ENCODE measurements around the gene FRAT1.
A peak's percentile ranks its signal among the peaks of the same experiment; 100 is the strongest.

FRAT1 gene

DNA sequence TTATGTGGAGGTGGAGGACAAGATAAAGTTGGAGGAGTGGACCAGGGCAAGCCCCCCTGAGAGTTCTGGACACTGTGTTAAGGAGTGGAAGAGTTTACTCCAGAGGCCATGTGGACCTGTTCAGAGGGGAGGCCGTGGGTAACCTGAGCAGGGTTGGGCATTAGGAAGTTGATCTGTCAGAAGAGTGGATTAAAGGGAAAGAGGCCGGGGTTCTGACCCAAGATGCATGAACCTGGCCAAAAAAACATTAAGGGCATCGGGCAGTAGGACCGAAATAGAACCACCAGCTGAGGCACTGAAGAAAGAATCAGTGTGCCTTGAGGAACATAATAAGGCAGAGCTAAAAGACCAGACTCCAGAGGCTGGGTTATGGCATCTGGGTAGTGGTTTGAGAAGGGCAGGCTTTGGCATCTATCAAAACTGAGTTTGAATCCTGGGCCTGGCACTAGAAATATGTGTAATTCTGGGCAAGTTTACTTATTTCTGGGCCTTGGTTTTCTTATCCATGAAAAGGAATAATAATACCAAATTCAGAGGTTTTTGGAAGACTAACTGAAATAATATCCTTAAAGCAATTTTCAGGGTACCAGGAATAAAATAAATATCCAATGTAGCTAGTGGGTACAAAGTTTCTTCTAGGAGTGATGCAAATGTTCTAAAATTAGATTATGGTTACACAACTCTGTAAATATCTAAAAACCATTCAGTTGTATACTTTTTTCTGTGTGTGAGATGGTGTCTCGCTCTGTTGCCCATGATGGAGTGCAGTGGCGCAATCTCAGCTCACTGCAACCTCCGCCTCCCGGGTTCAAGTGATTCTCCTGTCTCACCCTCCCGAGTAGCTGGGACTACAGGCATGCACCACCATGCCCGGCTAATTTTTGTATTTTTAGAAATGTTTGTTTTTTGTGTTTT, 10.9 kb upstream of the FRAT1 start:
- DNase-seq, result no peak

DNA sequence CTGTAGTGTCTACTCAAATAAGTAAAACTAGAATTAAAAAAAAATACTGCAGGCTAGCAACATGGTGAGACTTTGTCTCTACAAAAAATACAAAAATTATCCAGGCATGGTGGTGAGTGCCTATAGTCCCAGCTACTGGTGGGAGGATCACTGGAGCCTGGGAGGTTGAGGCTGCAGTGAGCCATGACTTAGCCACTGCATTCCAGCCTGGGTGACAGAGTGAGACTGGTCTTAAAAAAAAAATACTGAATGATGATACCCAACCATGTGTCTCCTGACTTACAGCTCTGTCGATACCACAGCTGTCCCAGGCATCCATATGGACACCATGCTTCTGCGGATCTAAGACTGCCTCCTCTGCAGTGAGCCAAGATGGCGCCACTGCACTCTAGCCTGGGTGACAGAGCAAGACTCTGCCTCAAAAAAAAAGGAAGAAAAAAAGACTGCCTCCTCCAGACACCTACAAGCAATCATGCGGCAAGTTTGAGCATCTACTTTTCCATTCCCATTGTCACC, 7.9 kb upstream of the FRAT1 start:
- no peak for DNase-seq

DNA sequence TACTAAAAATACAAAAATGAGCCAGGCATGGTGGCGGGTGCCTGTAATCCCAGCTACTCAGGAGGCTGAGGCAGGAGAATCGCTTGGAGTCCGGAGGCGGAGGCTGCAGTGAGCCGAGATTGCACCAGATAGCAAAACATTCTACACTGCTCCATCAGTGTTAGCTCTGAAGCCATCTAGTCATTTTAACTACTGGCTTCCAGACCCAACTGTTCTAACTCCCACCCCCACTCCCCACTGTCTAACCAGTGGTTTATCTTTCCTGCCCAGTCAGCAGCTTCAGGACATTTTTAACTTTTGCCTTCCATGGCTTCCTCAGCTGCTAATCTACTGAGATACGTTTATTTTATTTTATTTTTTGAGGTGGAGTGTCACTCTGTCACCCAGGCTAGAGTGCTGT, 6.2 kb upstream of the FRAT1 start:
- no peak for DNase-seq

DNA sequence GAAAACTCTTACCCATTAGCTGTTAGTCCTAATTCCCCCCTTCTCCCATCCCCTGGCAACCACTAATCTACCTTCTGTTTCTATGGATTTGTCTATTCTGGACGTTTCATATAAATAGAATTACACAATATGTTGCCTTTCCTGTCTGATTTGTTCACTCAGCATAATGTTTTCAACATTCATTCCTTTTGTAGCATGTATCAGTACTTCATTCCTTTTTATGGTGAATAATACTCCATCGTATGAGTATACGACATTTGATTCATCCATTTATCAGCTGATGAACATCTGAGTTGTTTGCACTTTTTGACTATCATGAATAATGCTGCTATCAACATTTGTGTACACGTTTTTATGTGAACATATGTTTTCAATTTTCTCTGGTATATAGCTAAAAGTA, 4.4 kb upstream of the FRAT1 start:
- DNase-seq, result no peak

DNA sequence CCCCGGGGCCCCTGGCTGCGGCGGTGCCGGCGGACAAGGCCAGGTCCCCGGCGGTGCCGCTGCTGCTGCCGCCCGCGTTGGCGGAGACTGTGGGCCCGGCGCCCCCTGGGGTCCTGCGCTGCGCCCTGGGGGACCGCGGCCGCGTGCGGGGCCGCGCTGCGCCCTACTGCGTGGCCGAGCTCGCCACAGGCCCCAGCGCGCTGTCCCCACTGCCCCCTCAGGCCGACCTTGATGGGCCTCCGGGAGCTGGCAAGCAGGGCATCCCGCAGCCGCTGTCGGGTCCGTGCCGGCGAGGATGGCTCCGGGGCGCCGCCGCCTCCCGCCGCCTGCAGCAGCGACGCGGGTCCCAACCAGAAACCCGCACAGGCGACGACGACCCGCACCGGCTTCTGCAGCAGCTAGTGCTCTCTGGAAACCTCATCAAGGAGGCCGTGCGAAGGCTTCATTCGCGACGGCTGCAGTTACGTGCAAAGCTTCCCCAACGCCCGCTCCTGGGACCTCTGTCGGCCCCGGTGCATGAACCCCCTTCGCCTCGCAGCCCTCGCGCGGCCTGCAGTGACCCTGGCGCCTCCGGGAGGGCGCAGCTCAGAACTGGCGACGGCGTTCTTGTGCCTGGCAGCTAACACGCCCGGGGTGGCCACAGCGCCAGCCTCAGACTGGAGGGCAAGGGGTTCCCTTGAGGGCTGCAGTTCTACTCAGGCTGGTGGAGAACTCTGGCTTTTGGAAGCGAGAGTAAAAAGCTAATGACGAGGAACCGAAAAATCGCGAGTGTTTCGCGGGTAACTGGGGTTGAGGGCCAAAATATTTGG, 804 bp downstream of the FRAT1 start:
- DNase-seq, result peak in 41 of 51 donors; percentile 10 to 80 (median 41)

DNA sequence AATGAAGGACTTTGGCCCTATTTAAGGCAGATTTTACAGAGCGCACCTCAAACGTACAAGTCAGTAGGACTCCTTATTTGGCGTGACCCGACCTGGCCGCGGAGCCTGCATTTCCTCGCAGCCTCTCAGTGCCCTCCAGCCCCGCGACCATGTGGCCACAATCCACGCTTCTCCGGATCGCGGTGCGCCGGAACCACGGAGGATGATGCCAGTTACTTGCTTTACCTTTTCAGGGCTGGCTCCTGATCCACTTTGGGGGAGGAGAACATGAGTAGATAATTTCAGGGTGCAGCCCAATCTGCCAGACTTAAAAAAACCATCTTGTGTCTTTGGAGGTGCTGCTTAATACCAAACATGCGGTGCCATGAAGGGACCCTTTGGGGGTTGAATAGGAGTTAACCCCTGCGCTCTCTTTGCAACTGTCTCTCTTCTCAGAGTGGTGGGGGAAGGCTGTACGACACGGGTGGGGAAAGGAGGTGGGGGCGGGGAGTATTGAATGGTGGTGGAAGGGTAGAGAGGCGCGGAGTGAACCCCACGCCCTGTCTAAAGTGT, 1.5 kb downstream of the FRAT1 start:
- DNase-seq, result peak in 10 of 51 donors; percentile 4 to 55 (median 27)

DNA sequence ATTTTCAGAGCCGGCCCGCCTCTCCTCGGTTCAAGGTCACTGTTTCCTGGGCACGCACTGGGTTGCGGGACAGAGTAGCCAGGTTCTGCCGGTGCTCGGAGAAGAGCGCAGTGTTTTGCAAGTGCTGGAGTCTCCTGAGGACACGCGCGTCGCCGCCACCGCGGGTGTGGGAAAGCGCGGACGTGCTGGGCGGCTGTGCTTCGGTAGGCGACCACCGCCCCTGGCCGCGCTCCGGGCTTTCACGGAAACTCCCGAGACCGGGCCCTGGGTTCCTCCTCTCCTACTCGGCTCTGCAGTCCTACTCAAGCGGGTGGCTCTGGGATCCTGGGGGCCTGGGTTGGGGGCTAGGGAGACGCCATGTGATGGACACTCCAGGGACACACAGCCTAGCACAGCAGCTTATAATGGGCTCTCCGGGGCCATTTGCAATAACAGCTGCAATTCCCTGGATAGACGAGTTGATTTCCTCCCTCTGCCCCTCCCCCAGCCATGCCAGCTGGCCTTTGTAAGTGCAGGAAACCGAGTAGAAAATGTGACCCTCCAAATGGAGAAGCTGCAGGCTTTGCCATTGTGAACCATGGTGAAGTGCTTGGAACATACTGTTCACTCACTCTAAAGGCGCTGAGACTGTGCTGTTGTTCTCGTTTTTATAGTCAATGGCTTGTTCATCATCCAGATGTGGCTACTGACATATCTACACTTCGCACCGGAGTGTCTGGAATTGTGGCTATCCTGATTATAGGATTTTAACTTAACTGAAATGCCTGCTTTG, 2.1 kb downstream of the FRAT1 start:
- DNase-seq, result peak in 40 of 51 donors; percentile 8 to 87 (median 36)

DNA sequence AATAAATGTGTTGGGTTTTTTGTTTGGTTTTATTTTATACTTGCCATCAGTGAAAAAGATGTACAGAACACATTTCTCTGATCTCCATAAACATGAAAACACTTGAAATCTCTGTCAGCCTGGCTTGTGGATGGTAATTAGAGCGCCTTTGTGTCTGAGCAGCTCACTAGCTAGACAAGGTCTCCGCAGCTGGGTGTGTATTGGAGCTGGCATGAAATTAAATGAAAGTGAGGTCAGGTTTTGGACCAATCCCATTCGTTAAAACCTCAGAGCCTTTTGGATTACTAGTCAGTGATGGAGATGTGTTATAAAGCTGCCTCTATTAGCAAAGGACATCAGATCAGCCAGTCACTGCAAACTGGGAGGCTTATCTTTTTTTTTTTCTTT, 2.7 kb downstream of the FRAT1 start:
- peak in 18 of 51 donors; percentile 4 to 87 (median 20) for DNase-seq

DNA sequence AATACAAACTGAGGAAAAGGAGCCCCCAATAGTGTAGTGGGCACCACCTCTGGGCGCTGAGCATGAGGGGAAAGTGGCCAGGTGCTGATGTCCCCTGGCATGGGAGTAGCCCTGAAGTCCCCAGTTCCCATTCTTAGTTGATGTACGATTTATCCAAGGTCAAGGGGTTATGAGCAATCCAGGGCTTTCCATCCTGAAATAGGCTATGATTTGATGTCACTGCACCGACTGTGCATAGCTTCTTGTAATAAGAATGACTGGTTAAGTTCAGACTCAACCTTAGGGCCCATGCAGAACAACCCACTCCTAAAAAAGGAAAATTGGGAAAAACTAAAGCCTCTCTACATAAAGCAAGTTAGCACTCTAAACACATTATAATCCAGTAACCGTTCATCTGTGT, 4.4 kb downstream of the FRAT1 start:
- no peak for DNase-seq

DNA sequence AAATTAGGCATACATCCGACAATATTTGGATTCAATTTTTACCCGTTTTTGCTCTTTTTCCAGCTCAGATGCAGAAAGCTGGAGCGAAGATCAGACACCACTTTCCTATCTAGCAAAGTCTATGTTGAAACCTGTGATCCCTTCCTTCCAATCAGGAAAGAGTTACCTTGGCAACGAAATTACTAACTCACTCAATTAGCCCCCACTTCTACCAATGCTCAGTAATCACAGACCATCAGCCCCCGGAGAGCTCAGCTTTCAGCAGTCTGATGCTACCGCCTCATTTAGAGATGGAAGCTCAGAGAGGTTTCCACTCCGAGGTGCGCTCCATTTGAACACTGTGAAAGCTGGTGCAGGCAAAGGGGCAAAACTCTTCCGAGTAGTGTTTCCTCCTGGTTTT, 6.7 kb downstream of the FRAT1 start:
- peak in 6 of 51 donors; percentile 3 to 68 (median 18) for DNase-seq

DNA sequence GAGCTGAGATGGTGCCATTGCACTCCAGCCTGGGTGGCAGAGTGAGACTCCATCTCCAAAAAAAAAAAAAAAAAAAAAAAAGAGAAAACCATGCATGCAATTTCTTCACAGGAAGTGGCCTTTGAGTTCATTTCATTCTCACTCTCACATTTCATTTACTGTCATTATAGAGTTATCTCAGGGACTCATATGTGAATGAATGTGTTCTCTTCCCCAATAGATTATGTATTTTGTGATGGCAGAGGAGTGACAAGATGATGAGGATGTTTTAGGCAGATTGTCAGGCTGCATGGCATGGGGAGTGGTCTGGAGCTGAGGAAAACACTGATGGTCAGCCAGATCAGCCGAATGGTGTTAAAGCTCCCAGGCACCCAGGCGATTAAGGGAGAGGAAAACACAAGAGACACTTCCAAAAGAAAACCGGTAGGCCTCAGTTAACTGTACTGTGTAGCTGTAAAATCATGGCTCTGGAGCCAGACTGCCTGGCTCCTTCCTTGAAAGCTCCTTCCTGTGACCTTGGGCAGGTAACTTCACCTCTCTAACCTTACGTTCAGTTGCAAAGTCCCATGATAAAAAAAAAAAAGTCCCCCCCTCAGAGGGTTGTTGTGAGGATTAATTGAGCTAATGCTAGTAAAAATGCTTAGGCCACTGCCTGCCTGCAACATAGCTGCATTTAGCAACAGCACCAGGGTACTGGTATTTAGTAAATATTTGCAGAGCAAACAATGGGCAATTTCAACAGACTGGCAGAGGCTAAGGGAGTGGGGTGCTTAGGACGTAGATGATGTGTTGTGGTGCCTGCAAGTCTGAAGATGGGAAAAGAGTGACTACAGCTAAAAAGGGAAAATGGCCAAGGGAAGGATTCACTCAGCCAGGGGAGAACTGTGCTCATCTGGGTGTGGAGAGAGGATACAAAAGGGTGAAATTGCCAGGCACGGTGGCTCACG, 8.6 kb downstream of the FRAT1 start:
- DNase-seq, result no peak

DNA sequence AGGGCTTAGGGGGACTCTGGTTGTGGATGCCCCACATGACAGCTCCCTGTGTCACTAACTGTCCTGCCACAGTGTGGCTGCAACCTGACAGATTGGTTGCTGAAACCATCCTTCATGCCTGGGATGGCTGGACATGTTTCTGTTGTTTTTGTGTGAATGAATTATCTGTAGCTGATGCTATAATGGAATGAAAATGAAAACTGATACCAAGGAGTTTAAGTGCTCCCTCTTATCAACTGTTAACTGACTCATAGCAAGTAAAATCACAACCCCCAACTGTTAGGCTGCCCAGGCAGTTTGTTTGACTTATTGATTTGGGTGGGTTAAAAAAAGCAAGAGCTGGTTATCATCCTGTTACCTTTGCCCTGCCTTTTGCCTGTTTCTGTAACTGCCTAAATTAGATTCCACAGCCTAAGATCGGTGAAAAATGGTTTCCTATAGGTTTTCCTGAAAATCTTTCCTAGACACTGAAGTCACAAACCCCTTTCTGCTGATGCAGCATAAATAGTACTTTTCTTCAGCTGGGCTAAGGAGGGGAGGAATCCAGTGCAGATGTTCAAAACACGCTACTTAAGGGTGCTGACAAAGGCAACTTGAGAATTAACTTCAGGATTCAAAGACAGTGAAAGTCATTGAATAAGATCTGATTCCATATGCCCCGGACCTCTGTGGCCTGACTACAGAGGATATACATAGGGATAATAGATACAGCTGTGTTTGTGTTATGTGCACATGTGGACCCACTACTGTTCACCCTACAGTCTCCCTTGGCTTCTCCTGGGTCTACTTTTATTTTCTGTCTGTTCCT, 9.8 kb downstream of the FRAT1 start:
- no peak for DNase-seq

DNA sequence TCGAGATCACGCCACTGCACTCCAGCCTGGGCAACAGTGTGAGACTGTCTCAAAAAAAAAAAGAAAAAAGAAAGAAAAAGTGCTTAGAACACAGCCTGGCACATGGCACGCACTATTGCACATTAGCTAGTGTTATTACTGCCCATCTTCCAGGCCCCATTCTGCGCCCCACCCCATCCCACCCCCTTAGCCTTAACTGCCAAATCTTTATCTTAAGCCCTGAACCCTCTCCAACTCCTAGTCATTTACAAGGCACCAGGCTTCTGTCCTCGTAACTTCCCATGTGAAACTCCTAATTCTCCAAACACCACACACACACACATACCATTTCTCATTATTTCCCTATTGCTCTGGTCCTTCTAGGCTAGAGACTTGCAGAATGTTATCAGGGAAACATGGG, 10.7 kb downstream of the FRAT1 start:
- DNase-seq, result no peak

DNA sequence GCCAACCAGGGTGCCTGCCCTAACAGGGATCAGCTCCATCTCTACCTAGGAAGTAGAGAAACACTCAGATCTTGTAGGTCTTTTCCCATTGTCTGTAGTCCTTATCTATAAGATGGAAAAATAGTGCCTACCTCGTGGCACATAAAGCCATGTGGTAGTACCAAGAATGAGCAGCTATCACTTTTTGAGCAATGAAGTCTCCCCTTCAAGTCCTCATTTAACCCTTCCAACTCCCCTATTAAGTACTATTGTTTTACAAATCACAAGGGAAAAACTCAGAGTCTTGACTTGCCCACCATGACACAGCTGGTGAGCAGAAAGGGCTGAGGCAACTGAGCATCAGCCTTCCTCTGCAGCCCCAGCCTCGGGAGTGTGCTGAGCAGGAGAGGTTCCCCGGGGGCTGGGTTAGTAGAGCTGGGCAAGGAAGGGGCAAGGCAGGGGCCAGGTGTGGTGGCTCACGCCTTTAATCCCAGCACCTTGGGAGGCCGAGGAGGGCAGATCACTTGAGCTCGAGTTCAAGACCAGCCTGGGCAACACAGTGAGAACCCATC, 12.2 kb downstream of the FRAT1 start:
- DNase-seq, result no peak

DNA sequence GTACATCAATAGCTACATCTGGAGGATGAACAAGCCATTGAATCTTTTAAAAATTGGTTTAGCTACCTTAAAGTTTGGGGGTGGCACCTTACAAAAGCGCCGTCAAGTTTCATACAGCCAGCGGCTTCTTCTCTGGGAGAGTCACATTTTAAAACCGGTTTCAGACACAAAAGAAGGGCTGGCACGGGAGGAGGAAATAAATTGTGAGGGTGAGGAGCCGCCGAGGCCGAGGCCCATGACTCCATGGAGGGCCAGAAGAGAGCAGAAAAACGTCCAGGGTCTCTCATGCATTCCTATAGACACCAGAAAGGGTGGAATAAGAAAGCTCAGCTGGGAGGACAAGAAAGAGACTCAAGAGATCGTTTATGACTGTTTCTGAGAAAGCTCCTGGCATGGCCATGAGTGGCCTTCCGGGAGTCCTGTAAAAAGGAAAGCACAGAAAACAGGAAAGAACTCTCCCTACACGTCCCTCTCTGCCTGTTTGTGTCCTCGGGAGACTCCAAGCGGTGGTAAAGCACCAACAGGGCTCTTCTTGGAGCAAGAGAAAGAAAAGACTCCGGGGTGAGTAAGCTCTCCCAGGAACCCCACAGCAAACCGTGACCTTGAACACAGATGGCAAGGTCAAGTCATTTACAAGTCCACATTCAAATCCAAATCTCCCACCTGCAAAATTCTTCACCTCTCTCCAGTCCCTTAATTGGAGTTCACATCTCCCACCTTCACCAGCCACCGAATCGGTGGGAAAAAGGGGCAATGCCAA, 13.7 kb downstream of the FRAT1 start:
- peak in 36 of 51 donors; percentile 3 to 75 (median 40) for DNase-seq

DNA sequence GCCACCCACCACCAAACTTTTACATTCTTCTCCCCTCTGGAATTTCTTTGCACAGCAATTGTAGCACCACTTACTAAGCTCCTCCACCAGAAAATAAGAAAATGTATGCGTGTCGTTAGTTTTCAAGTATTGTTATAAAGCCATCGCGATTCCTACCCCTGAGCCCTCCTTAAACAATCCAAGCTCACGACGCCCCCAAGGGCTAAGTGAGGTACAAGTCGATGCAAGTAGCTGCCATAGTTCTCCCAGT, 14.2 kb downstream of the FRAT1 start:
- DNase-seq, result peak in 1 of 51 donors; percentile 66

DNA sequence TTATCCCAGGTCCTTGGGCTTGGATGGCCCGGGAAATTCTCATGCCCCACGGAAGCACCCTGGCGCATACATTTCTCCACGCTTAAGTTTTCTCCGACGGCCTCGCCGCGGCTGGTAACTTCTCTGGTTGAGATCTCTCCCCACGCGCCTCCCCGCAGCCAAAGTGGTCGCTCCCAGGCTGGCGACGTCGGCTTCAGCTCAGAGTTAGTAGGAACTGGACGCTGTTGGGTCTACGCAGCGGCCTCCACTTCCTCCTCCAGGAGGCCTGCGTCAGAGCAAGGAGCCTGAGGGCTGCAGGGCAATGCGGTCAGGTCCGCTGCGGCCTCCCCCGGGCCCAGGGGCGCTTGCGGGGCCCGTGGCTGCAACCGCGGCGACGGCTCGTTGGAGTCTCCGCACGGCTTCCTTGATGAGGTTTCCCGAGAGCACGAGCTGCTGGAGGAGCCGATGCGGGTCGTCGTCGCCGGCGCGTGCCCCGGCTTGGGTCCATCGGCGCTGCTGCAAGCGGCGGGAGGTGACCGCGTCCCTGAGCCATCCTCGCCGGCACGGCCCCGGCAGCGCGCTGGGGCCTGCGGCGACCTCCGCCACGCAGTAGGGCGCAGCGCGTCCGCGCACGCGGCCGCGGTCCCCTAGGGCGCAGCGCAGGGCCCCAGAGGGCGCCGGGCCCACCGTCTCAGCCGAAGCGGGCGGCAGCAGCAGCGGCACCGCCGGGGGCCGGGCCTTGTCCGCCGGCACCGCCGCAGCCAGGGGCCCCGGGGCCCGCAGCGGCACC, 14.7 kb downstream of the FRAT1 start:
- peak in 23 of 51 donors; percentile 6 to 66 (median 25) for DNase-seq

All from hypothalamus (tissue), 51 donors.